K562 (cell line): ENCODE results near the gene ATP6V0E2. TPM values are rescaled to one million over a fixed set of nuclear protein-coding genes. Genes with fewer than 3 reads are reported as not detected.

Experiments used
- ATAC-seq: fragments of 200-7000 bp; cut with Tn5 transposase; 3 replicates; pipeline ENCODE4 v1.9.1; 2020; ENCODE audit warnings: moderate library complexity
- BruUV-seq: library from RNA; stranded (reverse); fragments of 400-500 nt; replicated peaks from 2 replicates; lab custom pipeline; 2021; lab: Mats Ljungman, UMichigan
- CTCF ChIA-PET: fragments of 300-600 bp; formaldehyde crosslinking; extraction: SDS; loops from one replicate; lab custom pipeline; 2021; ENCODE audit warnings: low intra/inter-chr PET ratio; lab: Yijun Ruan, JAX
- POLR2A ChIA-PET: fragments of 300-600, 350-650 bp; sonication (Branson Sonifier 250); formaldehyde crosslinking; extraction: SDS; loops from one replicate; lab custom pipeline; 2021; ENCODE audit warnings: antibody characterized with exemption, inconsistent platforms; lab: Yijun Ruan, JAX
- DNase-seq, 4 experiments: peaks; one replicate each; pipeline versions ENCODE4 v3.0.0 to v3.0.0-alpha.2; 2011 to 2018; ENCODE audit warnings: low spot score in 3 of 4, mixed read lengths in 3 of 4; ENCODE audit errors: extremely low read depth in 1 of 4
- FAIRE-seq: peaks from 2 replicates; lab custom pipeline; 2011; peaks lifted over from hg19 to GRCh38; lab: Jason Lieb, UNC
- H2AFZ ChIP-seq: 2 replicates; pipeline ENCODE4 v1.6.0; 2011; ENCODE audit warnings: low read depth, low read length, control low read depth, inconsistent platforms
- H3K27ac ChIP-seq: fragments of 200-600 bp; 3 replicates; pipeline ENCODE4 v1.8.0; 2011; ENCODE audit warnings: low read depth, mild to moderate bottlenecking, control low read depth, inconsistent platforms, low read length, moderate library complexity, mixed read lengths; ENCODE audit errors: extremely low read depth
- H3K27me3 ChIP-seq, 2 experiments: fragments of 300-600 bp in 1 of 2; 2 replicates in 1 of 2; 3 replicates in 1 of 2; pipeline versions ENCODE4 v1.6.0 to v1.8.0; 2011; ENCODE audit warnings: inconsistent platforms in 2 of 2, low read length in 2 of 2, mild to moderate bottlenecking in 1 of 2, mixed read lengths in 1 of 2, moderate library complexity in 1 of 2; ENCODE audit not compliant: control insufficient read depth in 2 of 2, insufficient read depth in 2 of 2
- H3K36me3 ChIP-seq: fragments of 300-600 bp; 3 replicates; pipeline ENCODE4 v1.8.0; 2011; ENCODE audit warnings: mild to moderate bottlenecking, low read length, inconsistent platforms; ENCODE audit not compliant: control insufficient read depth, insufficient read depth
- H3K4me1 ChIP-seq, 2 experiments: fragments of 200-600 bp in 1 of 2; replicated peaks in 1 of 2; 2 replicates in 1 of 2; 3 replicates in 1 of 2; pipeline versions ENCODE4 v1.5.1 to v1.8.0; 2011; ENCODE audit warnings: inconsistent platforms in 2 of 2, low read length in 2 of 2, mild to moderate bottlenecking in 1 of 2, mixed read lengths in 1 of 2, moderate library complexity in 1 of 2; ENCODE audit not compliant: control insufficient read depth in 2 of 2, insufficient read depth in 2 of 2
- H3K4me2 ChIP-seq: 2 replicates; pipeline ENCODE4 v1.6.1; 2011; ENCODE audit warnings: low read length, control low read depth, inconsistent platforms, mixed read lengths; ENCODE audit not compliant: insufficient read depth
- H3K4me3 ChIP-seq: fragments of 200-600 bp; sonication (generic), shearing (Covaris generic); 2 replicates; pipeline ENCODE4 v1.5.1; 2016; ENCODE audit warnings: control low read depth, inconsistent platforms
- H3K79me2 ChIP-seq: fragments of 200-600 bp; 3 replicates; pipeline ENCODE4 v1.8.0; 2011; ENCODE audit warnings: low read length, inconsistent platforms; ENCODE audit not compliant: control insufficient read depth, insufficient read depth
- H3K9ac ChIP-seq, 2 experiments: 2 replicates each; pipeline versions ENCODE4 v1.6.0 to v1.6.1; 2011; ENCODE audit warnings: low read depth in 2 of 2, low read length in 2 of 2, control low read depth in 1 of 2, inconsistent platforms in 1 of 2, mild to moderate bottlenecking in 1 of 2, mixed read lengths in 1 of 2; ENCODE audit not compliant: insufficient read depth in 1 of 2
- H3K9me1 ChIP-seq: one replicate; pipeline ENCODE4 v1.6.0; 2011; ENCODE audit warnings: inconsistent platforms, mild to moderate bottlenecking, low read length, moderate library complexity; ENCODE audit not compliant: control insufficient read depth, insufficient read depth
- H3K9me3 ChIP-seq: replicated peaks from 2 replicates; pipeline ENCODE4 v1.5.1; 2011; ENCODE audit warnings: low read depth, low read length, inconsistent platforms; ENCODE audit not compliant: control insufficient read depth, insufficient read depth
- H4K20me1 ChIP-seq: replicated peaks from 2 replicates; pipeline ENCODE4 v1.6.1; 2011; ENCODE audit warnings: low read length, inconsistent platforms, mixed read lengths; ENCODE audit not compliant: control insufficient read depth, insufficient read depth
- ATF1 ChIP-seq, 2 experiments: fragments of 450-650 bp in 1 of 2; IDR thresholded peaks; 2 replicates each; pipeline ENCODE4 v1.6.1; 2016; ENCODE audit warnings: missing compliant biosample characterization in 1 of 2, missing genetic modification characterization in 1 of 2
- GTF2E2 ChIP-seq: fragments of 200-800 bp; sonication (Bioruptor generic); IDR thresholded peaks from 2 replicates; pipeline ENCODE4 v1.6.1; 2016; ENCODE audit warnings: missing genetic modification characterization, missing compliant biosample characterization
- MYBL2 ChIP-seq, 2 experiments: fragments of 450-650 bp in 1 of 2; sonication (generic) in 1 of 2; formaldehyde crosslinking in 1 of 2; IDR thresholded peaks; 2 replicates each; pipeline versions ENCODE4 v1.6.1 to v1.8.1; 2017 to 2022; ENCODE audit warnings: borderline replicate concordance in 1 of 2, inconsistent platforms in 1 of 2, low read depth in 1 of 2, mild to moderate bottlenecking in 1 of 2, missing genetic modification reagents in 1 of 2, moderate library complexity in 1 of 2
- PRPF4 ChIP-seq: fragments of 200-400 bp; formaldehyde crosslinking; IDR thresholded peaks from one replicate; pipeline ENCODE4 v1.6.1; 2017; ENCODE audit warnings: low read length, low read depth, mild to moderate bottlenecking; ENCODE audit not compliant: insufficient read depth, poor library complexity, severe bottlenecking
- RCOR1 ChIP-seq, 2 experiments: IDR thresholded peaks; 2 replicates each; pipeline ENCODE4 v1.6.1; 2012; ENCODE audit warnings: low read depth in 2 of 2, low read length in 2 of 2, borderline replicate concordance in 1 of 2, improper control_type of control experiment in 1 of 2
- RHOXF2B ChIP-seq: fragments of 250-450 bp; sonication (Bioruptor Pico); conservative IDR thresholded peaks from 2 replicates; pipeline ENCODE4 v1.5.1; 2021
- TCF7 ChIP-seq: sonication (generic); IDR thresholded peaks from 2 replicates; pipeline ENCODE4 v1.6.1; 2016; ENCODE audit warnings: antibody characterized with exemption, borderline replicate concordance
- ZNF143 ChIP-seq: sonication (generic); formaldehyde crosslinking; IDR thresholded peaks from 2 replicates; pipeline ENCODE4 v1.9.0; 2022; ENCODE audit warnings: mild to moderate bottlenecking, missing genetic modification reagents
- ZNF197 ChIP-seq: fragments of 200-800 bp; sonication (Bioruptor generic); IDR thresholded peaks from 2 replicates; pipeline ENCODE4 v1.6.1; 2016; ENCODE audit warnings: low read depth, missing genetic modification characterization, missing compliant biosample characterization
- ZNF253 ChIP-seq: fragments of 250-450 bp; sonication (Bioruptor Pico); conservative IDR thresholded peaks from 2 replicates; pipeline ENCODE4 v1.6.1; 2021; ENCODE audit warnings: mild to moderate bottlenecking
- WGBS: fragments of 100-300 bp; shearing (Covaris generic); methylation state at CpG from one replicate; pipeline ENCODE4 v1.1.6; 2016; ENCODE audit warnings: low coverage, mixed read lengths; ENCODE audit not compliant: insufficient coverage; ENCODE audit errors: missing lambda C conversion rate; 5-methylcytosine and 5-hydroxymethylcytosine counted together
- in situ Hi-C: fragments of 300-500 bp; cut with MboI; formaldehyde crosslinking; loops from 4 replicates; pipeline ENCODE4 v1.15.0; 2018; ENCODE audit warnings: inconsistent platforms, mixed read lengths
- intact Hi-C: fragments of 100-400 bp; cut with micrococcal nuclease; formaldehyde crosslinking; loops from 2 replicates; pipeline ENCODE4 v1.14.2; 2022
- polyA plus RNA-seq, 8 experiments: library from polyadenylated mRNA; depleted of rRNA in 4 of 8; stranded (reverse) in 5 of 8; unstranded in 3 of 8; fragments of >200 nt; fragmentation: Nextera tagmentation in 2 of 8; fragmentation: Illumina TruSeq in 1 of 8; extraction: Ambion mirVana in 2 of 8; extraction: Trizol in 1 of 8; gene quantifications; 2 replicates each; pipeline versions ENCODE4 v1.2.1 to v1.2.3, GENCODE V29; 2011 to 2014; ENCODE audit warnings: inconsistent platforms in 1 of 8, missing spikeins in 1 of 8
- total RNA-seq, 7 experiments: library from RNA; depleted of rRNA in 6 of 7; stranded (reverse); fragments of >200 nt in 6 of 7; fragmentation: Illumina TruSeq in 2 of 7; extraction: Trizol in 2 of 7; gene quantifications; 2 replicates each; pipeline versions ENCODE4 v1.2.1 to v1.2.3, GENCODE V29; 2011 to 2021; ENCODE audit warnings: low replicate concordance in 1 of 7
- TF ChIP-seq, protein P1 (sequence below): sonication (generic); formaldehyde crosslinking; IDR thresholded peaks from 2 replicates; pipeline ENCODE4 v1.8.1; 2023; ENCODE audit warnings: mild to moderate bottlenecking, missing genetic modification reagents
- TF ChIP-seq, protein P2 (sequence below): fragments of 250-450 bp; sonication (Bioruptor Pico); IDR thresholded peaks from 2 replicates; pipeline ENCODE4 v1.4.0; 2020; ENCODE audit warnings: mild to moderate bottlenecking, moderate library complexity
- TF ChIP-seq, protein P3 (sequence below), 3 experiments: IDR thresholded peaks in 2 of 3; conservative IDR thresholded peaks in 1 of 3; 2 replicates each; pipeline ENCODE4 v1.5.1; 2011 to 2012; ENCODE audit warnings: low read length in 3 of 3, mild to moderate bottlenecking in 3 of 3, control low read depth in 2 of 3, improper control_type of control experiment in 1 of 3, inconsistent platforms in 1 of 3, low read depth in 1 of 3, mixed read lengths in 1 of 3, moderate library complexity in 1 of 3; ENCODE audit not compliant: insufficient read depth in 2 of 3

Gene ATP6V0E2
- total and polyA plus RNA-seq, 9 of the 15 experiments (the other 6 are each of a cell fraction or from before 2014, with no cell fraction given) = 0.55 to 18.5 (median 10.9) TPM

DNA sequence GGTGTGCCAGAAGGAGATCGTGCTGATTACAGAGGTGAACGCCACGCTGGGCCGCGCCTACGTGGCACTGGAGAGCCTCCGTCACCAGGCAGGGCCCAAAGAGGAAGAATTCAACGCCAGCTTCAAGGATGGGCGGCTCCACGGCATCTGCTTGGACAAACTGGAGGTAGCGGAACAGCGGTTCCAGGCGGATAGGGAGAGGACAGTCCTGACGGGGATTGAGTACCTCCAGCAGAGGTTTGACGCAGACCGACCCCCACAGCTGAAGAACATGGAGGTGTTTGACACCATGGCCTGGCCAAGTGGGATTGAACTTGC is 12.1 kb upstream of the ATP6V0E2 start:
- ChIA-PET CTCF (interaction anchor here (1.2 kb wide), 1 partner anchor 414 kb away, joined by 8 read pairs; no protein-coding TSS in a partner anchor), POLR2A (interaction anchor here (0.6 to 1.0 kb wide), 3 partner anchors 15 to 474 kb away, joined by 3 to 4 read pairs (median 4); no protein-coding TSS in a partner anchor)
- Histone ChIP-seq H3K4me3 (no peak overlapping the region), H4K20me1 (peaks cover 35% of the 10 kb centered on the region), H3K27me3 (peaks cover 52 to 72% of the 10 kb centered on the region in 2 experiments), H2AFZ (no peak overlapping the region; the same call in 1 of the 2 replicates), H3K9me1 (peaks cover 2% of the 10 kb centered on the region), H3K9me3 (no peaks in the 10 kb centered on the region), H3K27ac (no peak overlapping the region), H3K36me3 (no peaks in the 10 kb centered on the region), H3K4me2 (no peak overlapping the region), H3K9ac (peak overlapping the region in 1 of 2 experiments; percentile 52; a peak in 2 of 4 replicates), H3K79me2 (no peaks in the 10 kb centered on the region), H3K4me1 (peaks cover 0 to 16% of the 10 kb centered on the region in 2 experiments; a peak in 3 of 5 replicates)
- no peak for DNase-seq
- in situ Hi-C loops = loop anchor here (25.0 kb wide), 1 partner anchor 176 kb away; no protein-coding TSS in a partner anchor
- BruUV-seq = no TSS peak
- WGBS = 24% methylated on average over 16 of the region's 16 CpGs
- FAIRE-seq = no peak
- peak; percentile 10; the same call in 2 of the 3 replicates for ATAC-seq
- intact Hi-C loops = loop anchor here (5.0 kb wide), 1 partner anchor 416 kb away; no protein-coding TSS in a partner anchor
- TF ChIP-seq, protein P1, sequence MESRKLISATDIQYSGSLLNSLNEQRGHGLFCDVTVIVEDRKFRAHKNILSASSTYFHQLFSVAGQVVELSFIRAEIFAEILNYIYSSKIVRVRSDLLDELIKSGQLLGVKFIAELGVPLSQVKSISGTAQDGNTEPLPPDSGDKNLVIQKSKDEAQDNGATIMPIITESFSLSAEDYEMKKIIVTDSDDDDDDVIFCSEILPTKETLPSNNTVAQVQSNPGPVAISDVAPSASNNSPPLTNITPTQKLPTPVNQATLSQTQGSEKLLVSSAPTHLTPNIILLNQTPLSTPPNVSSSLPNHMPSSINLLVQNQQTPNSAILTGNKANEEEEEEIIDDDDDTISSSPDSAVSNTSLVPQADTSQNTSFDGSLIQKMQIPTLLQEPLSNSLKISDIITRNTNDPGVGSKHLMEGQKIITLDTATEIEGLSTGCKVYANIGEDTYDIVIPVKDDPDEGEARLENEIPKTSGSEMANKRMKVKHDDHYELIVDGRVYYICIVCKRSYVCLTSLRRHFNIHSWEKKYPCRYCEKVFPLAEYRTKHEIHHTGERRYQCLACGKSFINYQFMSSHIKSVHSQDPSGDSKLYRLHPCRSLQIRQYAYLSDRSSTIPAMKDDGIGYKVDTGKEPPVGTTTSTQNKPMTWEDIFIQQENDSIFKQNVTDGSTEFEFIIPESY = peak; percentile 89
- TF ChIP-seq RHOXF2B (no peak), PRPF4 (no peak), ZNF197 (no peak), ZNF143 (CRISPR knock-in tag) (0 out of 2 replicates have a peak, but pooled peaks have one; percentile 36), MYBL2 (IDR thresholded peaks at IDR 0.05; ENCODE audit: low read depth) (no peak), MYBL2 (CRISPR knock-in tag; IDR thresholded peaks at IDR 0.05; ENCODE audit: borderline replicate concordance) (0 out of 2 replicates have a peak, but pooled peaks have one; percentile 6), ZNF253 (CRISPR knock-in tag) (no peak), GTF2E2 (tag) (no peak), RCOR1 (IDR thresholded peaks at IDR 0.05; ENCODE audit: borderline replicate concordance in 1 of 2, low read depth in 2 of 2, low read length in 2 of 2) (0 out of 4 replicates have a peak, but pooled peaks of 1 of the 2 experiments have one; percentile 7), ATF1 (CRISPR knock-in tag; IDR thresholded peaks at IDR 0.05) (no peak), ATF1 (tag; IDR thresholded peaks at IDR 0.05) (peak; percentile 39; the same call in 1 of the 2 replicates), TCF7 (0 out of 2 replicates have a peak, but pooled peaks have one; percentile 8)
- TF ChIP-seq, protein P2, sequence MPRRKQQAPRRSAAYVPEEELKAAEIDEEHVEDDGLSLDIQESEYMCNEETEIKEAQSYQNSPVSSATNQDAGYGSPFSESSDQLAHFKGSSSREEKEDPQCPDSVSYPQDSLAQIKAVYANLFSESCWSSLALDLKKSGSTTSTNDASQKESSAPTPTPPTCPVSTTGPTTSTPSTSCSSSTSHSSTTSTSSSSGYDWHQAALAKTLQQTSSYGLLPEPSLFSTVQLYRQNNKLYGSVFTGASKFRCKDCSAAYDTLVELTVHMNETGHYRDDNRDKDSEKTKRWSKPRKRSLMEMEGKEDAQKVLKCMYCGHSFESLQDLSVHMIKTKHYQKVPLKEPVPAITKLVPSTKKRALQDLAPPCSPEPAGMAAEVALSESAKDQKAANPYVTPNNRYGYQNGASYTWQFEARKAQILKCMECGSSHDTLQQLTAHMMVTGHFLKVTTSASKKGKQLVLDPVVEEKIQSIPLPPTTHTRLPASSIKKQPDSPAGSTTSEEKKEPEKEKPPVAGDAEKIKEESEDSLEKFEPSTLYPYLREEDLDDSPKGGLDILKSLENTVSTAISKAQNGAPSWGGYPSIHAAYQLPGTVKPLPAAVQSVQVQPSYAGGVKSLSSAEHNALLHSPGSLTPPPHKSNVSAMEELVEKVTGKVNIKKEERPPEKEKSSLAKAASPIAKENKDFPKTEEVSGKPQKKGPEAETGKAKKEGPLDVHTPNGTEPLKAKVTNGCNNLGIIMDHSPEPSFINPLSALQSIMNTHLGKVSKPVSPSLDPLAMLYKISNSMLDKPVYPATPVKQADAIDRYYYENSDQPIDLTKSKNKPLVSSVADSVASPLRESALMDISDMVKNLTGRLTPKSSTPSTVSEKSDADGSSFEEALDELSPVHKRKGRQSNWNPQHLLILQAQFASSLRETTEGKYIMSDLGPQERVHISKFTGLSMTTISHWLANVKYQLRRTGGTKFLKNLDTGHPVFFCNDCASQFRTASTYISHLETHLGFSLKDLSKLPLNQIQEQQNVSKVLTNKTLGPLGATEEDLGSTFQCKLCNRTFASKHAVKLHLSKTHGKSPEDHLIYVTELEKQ (CRISPR knock-in tag) = no peak
- TF ChIP-seq, protein P3, sequence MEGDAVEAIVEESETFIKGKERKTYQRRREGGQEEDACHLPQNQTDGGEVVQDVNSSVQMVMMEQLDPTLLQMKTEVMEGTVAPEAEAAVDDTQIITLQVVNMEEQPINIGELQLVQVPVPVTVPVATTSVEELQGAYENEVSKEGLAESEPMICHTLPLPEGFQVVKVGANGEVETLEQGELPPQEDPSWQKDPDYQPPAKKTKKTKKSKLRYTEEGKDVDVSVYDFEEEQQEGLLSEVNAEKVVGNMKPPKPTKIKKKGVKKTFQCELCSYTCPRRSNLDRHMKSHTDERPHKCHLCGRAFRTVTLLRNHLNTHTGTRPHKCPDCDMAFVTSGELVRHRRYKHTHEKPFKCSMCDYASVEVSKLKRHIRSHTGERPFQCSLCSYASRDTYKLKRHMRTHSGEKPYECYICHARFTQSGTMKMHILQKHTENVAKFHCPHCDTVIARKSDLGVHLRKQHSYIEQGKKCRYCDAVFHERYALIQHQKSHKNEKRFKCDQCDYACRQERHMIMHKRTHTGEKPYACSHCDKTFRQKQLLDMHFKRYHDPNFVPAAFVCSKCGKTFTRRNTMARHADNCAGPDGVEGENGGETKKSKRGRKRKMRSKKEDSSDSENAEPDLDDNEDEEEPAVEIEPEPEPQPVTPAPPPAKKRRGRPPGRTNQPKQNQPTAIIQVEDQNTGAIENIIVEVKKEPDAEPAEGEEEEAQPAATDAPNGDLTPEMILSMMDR (IDR thresholded peaks at IDR 0.05 in 2 of 3, conservative IDR thresholded peaks at IDR 0.05 in 1 of 3; ENCODE audit: insufficient read depth in 2 of 3, low read depth in 1 of 3, low read length in 3 of 3) = peak in 1 of 3 experiments; percentile 46; a peak in 1 of 6 replicates
